Erythroblast (primary cell): ENCODE data around the gene S100PBP.

ENCODE experiments used
- GATA1 ChIP-seq: IDR thresholded peaks from 2 replicates; pipeline ENCODE4 v1.6.1; 2011; ENCODE audit warnings: low read depth, mild to moderate bottlenecking, control low read depth, low read length, moderate library complexity
- POLR2A ChIP-seq: IDR thresholded peaks from 2 replicates; pipeline ENCODE4 v1.6.1; 2011; ENCODE audit warnings: mild to moderate bottlenecking, low read length

DNA sequence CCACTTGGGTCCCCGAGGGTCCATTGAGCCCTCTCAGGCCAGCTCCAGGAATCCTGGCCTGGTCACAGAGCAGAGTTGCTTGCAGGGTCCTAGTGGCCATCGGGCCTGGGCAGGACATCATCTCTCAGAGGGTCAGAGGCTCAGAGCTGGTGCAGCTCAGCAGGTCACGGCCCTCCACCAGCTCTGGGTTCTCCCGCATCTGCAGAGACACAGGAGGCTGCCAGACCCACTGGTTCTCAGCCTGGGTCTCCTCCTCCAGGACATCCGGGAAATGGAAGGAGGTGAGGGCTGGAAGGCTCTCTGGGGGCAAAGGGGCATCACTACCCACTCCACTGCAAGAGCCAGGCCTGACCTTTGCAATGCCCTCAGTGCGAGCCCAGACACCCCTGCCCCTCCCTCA, 77.2 kb downstream of the S100PBP start:
- TF ChIP-seq POLR2A, result no peak
- no peak for TF ChIP-seq GATA1
